ENCODE results near the gene MT1B.
"Not testable (repeated sequence)": the region's sequence is repeated elsewhere in the genome, so short reads cannot be mapped to it uniquely, and the experiment has no call there.

MT1B gene

GRCh38 chr16:56667581-56668571 lies 16.2 kb downstream of the MT1B start, which contains the start of gene MT1G:
TSS of gene MT1G (minus strand) at chr16:56668065. CDS start at chr16:56667993, 72 bp downstream.
- TF ChIP-seq, protein P1, sequence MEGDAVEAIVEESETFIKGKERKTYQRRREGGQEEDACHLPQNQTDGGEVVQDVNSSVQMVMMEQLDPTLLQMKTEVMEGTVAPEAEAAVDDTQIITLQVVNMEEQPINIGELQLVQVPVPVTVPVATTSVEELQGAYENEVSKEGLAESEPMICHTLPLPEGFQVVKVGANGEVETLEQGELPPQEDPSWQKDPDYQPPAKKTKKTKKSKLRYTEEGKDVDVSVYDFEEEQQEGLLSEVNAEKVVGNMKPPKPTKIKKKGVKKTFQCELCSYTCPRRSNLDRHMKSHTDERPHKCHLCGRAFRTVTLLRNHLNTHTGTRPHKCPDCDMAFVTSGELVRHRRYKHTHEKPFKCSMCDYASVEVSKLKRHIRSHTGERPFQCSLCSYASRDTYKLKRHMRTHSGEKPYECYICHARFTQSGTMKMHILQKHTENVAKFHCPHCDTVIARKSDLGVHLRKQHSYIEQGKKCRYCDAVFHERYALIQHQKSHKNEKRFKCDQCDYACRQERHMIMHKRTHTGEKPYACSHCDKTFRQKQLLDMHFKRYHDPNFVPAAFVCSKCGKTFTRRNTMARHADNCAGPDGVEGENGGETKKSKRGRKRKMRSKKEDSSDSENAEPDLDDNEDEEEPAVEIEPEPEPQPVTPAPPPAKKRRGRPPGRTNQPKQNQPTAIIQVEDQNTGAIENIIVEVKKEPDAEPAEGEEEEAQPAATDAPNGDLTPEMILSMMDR (IDR thresholded peaks at IDR 0.05; ENCODE audit: low read depth, low read length, missing control alignments), result no peak
- no peak for DNase-seq (ENCODE audit: extremely low read depth, low read depth)
- H3K4me3 ChIP-seq (replicated peaks; ENCODE audit: low read depth, low read length), result no peak within 1 kb of the TSS

DNA sequence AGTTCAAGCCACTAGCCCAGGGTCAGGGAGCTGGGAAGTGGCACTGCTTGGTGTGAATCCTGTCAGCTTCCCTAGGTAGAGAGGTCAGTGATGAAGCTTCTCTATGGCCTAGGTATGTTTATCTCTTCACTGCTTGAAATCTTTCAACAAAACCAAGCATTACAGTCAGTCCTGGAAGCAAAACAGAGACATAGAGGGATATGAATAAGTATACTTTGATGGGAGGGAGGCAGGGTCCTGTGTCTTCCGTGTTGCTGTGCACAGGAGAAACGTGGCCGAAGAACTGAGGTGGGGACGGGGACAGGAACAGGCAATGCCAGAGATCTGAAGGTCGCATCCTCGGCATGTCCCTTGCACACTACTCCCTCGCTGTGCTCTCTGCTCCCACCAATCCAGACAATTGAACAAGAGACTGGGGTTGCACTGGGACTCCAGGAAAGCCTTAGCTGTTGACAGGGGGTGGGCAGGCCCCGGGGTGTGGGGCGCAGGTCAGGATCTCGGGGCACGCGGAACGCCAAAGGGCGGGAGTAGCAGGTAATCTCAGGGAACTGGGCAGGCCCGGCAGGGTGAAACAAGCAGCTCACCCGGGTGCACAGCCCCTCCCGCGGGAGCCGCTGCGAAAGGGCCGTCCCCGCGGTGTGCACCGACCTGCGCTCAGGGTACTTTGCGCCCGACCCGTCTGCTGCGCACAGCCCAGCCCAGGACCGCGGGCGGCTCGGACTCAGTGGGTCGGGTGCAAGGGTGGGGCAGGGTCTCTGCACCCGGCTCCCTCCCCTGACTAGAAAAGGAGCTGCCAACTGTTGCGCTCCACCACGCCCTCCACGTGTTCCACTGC lies 17.5 kb downstream of the MT1B start, which contains the start of gene MT1H:
Gene MT1H (plus strand): TSS at position 810 of the 835 bp plus-strand sequence. CDS start 71 bp downstream, outside the sequence.
- TF ChIP-seq, protein P1 (IDR thresholded peaks at IDR 0.05; ENCODE audit: low read depth, low read length, missing control alignments), result no peak
- DNase-seq (ENCODE audit: extremely low read depth, low read depth), result no peak
- H3K4me3 ChIP-seq (replicated peaks; ENCODE audit: low read depth, low read length), result no peak within 1 kb of the TSS

- TF ChIP-seq, protein P1 (IDR thresholded peaks at IDR 0.05; ENCODE audit: low read depth, low read length, missing control alignments), result no peak
- DNase-seq (ENCODE audit: extremely low read depth, low read depth), result no peak
- no peak overlapping the region for H3K4me3 ChIP-seq (replicated peaks; ENCODE audit: low read depth, low read length)
Observed at GRCh38 chr16:56669840-56670619, 18.3 kb downstream of the MT1B start.

DNA sequence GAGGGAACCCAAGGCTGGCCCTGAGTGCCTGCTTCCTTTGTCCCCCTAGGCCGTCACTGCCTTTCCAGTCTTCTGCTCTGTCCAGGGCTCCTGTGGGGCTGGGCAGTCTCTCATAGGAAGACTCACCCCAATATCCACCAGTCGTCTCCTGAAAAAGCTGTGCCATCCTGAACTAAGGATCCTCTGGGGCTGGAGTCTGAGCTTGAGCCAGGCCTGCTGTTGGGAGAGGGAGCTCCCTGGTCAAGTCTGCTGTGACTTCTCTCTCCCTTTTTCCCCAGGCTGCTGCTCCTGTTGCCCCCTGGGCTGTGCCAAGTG lies 18.9 kb downstream of the MT1B start:
- DNase-seq (ENCODE audit: extremely low read depth, low read depth), result no peak
- no peak overlapping the region for H3K4me3 ChIP-seq (replicated peaks; ENCODE audit: low read depth, low read length)
- TF ChIP-seq, protein P1 (IDR thresholded peaks at IDR 0.05; ENCODE audit: low read depth, low read length, missing control alignments), result no peak

DNA sequence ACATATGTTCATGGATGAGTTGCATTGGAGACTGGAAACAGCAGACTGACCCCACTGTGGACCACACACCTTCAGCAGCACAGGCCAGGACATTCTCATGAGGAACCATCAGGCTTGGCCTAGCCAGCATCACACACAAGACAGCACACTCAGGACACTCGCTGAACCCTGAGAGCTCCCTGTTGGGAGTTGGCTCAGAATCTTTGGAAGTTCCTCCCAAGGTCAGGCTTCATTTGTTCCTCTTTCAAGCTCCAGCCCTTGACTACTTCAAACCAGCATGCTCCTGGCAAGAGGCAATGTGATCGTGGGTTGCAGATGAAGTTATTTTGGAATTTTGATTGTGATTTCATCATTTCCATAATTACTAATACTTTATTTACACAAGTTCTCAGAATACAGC lies 20.0 kb downstream of the MT1B start:
- not testable (repeated sequence) for H3K4me3 ChIP-seq (replicated peaks; ENCODE audit: low read depth, low read length); DNase-seq (ENCODE audit: extremely low read depth, low read depth)

DNA sequence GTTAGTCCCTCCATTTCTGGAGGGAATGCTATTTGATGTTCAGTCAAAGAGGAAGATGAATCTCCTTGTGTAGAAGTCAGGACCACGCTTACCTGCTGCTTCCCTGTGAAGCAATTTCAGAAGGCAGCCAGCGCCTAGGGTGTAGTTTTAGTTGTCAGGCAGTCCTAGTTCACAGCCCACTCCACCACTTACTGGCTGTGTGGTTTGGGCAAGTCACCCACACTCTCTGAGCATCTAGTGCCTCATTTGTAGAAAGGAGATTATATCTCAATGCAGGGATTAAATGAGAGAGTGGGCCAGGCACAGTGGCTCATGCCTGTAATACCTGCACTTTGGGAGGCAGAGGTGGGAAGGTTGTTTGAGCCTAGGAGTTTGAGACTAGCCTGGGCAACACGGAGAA lies 20.5 kb downstream of the MT1B start:
- not testable (repeated sequence) for DNase-seq (ENCODE audit: extremely low read depth, low read depth); H3K4me3 ChIP-seq (replicated peaks; ENCODE audit: low read depth, low read length)

DNA sequence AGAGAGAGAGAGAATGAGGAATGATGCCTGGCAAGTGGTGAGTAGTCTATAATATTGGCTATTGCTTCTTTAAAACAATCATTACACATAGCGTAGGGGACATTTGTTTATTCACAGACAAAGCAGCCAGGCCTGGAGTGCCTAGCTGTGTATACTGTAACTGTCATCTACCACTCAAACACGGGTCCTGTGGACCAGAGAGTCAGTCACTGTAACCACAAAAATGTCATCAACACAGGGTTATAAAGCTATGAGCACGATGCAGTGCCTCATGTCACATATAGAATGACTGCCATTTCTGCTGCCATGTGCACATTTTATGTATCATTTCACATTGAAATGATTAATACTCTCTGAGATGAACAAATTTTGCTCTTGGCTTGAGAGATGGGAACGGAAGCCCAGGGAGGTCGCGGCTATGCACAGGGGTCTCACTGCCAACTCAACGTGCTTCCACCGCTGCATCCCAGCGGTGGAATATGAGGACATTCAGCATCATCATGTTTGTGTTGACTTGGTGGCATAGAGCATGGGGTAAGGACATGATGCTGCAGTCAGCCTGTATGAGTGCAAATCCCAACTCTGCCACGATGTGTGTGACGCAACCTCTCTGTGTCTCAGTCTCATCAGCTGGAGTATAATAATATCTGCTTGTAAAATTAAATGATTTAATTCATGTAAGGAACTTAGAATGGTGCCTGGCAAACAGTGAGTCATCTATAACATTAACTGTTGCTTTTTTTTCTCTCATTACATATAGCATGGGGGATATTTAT lies 21.3 kb downstream of the MT1B start:
- H3K4me3 ChIP-seq (replicated peaks; ENCODE audit: low read depth, low read length), result no peak overlapping the region
- TF ChIP-seq, protein P1 (IDR thresholded peaks at IDR 0.05; ENCODE audit: low read depth, low read length, missing control alignments), result no peak
- DNase-seq (ENCODE audit: extremely low read depth, low read depth), result no peak

Data from HFF-Myc (cell line).